Hippocampal formation (tissue), 2 donors: ENCODE measurements around the gene LYL1.
A peak's percentile ranks its signal among the peaks of the same experiment; 100 is the strongest.

Experiments
- DNase-seq, 2 donors: peaks; one replicate each; lab custom pipeline; 2025; lab: John Stamatoyannopoulos, UW

LYL1 gene

DNA sequence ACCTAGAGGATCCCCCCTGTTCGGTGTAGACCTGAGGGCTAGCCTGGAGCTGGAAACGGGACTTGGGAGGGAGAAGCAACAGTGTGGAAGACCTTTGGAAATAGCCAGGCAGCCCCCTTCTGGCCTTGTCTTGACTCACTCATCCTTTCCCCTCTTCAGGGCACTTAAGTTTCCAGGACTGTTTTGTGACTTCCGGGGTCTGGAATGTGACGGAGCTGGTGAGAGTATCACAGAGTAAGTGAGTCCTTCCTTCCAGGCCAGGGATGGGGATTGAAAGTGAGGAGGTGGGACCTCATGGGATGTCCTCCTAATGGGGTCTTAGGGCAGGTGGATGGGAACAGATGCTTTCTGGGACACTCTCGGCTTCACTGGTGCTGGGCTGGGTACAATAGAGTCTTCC, 29.4 kb downstream of the LYL1 start:
- DNase-seq: no peak

DNA sequence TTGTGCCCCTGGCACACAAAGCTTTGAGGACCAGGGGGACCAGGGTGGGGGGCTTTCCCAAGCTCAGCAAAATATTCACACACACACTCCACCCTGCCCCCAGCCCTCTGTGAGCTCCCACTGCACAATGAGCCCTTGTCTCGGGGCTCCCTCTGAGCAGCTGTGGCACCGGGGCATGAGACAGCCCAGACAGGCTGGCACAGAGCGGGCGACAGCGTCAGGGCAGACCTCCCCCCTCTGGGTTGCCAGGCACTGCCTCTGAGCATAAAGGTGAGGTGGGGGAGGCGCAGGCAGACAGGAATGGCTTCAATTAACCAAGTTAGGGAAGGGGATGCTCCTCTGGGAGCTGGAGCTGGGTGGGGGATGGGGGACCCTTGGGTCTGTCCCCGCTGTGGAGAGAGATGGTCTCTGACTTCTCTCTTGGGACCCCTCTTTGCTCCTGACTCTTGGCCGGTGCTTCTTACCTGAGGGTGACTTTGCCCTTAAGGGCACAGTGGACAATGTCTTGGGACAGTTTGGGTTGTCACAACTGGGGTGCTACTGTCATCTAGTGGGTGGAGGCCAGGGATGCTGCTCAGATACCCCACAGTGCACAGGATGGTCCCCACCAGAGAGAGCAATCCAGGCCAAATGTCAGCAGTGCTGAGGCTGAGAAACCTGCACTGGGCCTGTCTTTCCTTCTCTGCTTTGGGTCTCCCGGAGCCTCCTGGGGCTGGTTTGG, 30.3 kb downstream of the LYL1 start:
- DNase-seq: peak; percentile 91 to 93

DNA sequence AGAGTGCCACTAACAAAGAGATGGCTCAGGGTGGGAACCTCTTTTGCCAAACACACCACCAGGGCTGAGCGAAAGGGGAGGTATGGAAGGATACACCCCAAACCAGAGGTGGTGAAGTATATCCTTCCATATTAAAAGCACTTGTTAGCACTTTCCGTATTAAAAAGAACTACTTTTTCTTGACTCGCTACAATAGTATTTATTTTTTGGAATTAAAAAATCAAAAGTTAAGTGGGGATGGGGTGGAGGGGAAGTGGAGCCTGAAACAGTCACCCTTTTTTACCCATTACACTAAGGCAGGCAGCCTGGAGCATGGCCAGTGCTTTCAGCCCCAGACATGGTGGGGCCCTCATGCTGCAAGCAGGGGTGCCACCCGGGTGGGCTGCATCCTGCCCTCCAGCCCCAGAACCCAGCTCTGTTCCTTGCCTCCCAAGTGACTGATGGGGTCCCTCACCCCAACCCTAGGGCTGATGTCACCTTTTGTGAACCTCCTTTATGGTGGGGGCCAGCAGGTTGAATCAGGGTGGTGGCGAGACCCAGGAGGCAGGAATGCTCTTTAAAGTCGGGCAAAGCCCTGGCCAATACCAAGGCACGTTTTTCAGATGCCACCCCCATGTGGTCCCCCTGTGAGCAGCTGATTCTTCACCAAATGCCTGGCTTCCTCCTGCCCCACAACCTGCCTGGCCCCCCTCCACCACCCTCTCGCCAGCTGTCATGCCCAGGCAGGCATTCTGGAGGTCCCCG, 31.0 kb downstream of the LYL1 start:
- DNase-seq: no peak

DNA sequence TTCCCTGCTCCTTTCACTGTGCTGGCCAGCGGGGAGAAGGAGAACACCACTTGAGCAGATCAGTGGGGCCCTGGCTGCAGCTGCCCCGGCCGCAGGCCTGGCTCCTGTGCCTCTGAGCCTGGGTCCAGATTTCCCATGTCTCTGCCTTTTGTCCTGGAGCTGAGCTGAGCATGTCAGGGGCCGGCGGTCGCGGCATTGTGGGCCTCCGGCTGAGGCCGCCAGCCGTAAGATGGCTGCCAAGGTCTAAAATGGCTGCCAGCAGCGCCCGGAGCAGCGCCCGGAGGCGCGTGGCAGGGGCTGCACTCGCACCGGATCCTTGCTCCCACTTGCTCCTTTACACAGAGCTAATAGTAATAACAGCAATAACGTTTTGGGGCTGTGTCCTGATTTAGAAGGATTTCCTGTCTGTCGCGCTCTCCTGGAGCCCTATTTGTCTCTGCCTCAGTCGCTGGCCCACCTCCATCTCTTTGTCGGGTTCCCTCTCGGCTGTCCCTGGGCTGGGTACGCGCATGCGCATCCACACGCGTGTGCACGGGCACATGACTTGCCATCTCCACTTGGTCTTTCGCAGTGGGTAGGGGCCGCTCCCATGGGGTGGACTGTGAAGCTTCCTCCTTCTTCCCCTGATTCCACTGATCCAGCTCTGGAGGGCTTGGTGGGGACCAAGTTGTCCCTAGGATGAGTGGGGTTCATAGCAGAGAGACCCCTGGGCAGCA, 32.1 kb downstream of the LYL1 start:
- DNase-seq: no peak

DNA sequence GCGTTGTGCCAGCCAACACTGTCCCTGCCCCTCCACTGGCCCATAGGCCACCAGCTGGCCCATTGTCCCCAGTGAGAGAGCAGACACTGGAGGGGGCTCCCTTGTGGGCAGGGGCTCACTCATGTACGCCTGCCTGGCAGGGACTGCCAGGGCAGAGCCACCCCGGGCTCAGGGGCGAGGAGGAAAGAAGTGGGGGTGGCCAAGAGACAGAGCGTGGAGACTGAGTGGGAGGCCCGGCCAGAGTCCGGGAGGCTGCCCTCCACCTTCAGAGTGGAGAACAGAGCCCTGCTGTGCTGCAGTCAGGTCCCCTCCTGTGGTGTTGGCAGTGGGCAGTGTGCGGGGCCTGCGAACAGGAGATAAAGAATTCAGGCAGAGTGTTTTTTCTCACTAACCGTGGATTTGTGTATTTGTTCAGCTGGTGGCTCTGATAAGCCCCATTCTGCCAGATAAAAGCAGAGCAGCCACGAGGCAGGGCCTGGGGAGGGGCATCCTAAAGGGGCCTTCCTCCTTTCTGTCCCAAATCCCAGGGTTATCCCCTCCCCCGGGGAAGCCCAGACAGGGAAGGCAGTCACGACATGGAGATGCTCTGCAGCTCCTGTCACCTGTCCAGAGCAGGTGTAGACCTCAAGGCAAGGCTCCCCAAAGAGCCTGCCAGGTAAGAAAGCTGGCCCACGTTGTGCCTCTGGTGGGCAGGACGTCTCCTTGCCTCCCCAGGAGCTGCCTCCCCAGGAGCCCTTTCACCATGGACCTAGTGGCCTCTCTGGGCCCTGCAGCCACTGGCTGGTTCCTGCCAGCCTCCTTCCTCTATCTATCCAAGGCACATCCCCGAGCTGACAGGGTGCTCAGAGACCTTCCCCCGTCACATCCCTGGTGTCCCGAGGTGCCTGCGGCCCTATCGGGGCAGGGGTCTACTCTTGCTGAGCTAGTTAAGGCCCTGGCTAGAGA, 33.0 kb downstream of the LYL1 start:
- DNase-seq: no peak

DNA sequence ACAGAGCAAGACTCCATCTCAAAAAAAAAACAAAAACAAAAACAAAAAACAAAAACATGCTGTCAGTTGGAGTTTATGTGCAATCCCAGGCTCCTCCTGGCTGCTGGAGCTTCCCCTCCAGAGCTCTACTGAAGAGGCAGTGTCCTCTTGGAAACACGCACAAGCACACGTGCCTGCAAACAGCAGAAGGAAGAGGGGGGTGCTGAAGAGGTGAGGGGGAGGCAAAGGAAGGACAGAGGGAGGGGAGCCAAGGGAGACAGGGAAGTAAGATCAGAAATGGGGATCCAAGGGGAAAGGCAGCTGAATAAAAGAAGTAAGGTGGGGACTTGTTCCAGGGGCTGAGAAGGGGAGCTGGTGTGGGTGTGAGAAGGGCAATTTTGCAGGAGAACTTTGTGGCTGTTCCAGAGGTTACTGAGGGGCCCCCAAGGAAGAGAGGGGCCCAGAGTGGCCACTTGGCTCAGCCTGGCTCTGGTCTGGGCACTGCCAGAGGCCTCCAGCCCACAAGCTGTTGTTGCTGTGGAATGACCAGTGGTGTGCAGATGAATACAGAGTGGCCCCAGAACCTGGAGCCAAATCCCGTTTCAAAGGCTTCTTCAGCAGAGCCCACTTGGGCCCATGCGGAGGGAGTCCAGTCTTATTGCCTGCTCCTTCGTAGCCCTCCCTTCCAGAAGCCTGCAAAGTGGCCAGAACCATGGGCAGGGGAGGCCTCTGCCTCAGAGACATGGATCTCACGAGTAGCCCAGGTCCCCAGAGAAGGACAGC, 34.4 kb downstream of the LYL1 start:
- DNase-seq: no peak

DNA sequence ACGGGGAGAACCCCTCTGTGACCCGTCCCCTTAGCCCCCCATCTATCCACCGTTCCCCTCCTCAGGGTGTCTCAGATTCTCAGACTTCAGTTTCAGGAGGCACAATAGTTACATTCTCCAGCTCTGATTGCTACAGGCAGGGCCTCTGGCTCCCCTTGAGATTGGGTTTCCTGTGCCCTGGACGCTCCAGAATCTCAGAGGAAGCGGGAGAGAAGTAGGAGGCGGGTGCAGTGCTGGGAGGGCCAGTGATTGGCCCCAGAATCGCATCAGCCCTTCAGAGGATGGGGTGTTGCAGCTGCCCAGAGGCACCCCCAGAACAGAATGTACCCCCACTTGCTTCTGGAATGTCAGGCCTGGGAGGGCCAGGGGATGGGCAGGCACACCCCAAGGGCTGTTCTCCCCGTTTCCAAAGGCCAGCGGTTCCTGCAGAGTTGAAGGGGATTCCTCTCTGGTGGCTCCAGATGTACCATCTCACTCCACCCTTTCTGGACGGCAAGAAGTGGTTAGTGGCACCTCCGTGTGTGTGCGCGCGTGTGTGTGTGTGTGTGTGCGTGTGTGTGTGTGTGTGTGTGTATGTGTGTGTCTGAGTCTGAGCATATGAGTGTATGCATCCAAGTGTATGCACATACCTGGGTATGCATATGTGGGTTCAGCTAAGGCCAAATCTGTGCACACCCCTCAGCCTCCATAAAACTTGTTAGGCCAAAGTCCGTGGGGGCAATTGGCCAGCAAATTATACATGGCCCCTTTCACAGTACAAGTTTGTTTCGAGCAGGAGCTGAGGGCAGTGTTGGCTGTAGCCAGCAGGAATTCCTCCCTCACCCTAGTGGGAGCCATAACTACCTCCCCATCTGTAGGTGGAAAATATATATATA, 35.5 kb downstream of the LYL1 start:
- DNase-seq: no peak

DNA sequence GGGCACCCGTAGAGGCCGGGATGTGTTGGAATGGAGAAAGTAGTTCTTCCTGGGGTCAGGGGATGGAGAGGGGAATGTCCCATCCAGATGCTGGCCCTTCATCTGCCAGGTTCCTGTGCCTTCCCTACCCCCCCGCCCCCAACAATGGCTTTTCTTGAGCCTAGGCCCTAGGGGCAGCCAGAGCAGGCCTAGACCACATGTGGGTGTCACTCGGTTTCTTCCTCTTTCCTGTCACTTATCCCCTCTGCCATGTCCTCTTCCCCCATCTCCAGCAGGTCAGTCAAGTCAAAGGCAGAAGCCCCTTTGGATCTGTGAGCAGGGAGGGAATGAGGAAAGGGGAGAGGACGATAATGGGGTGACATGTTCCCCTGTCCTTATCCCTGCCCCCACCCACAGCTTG, 36.4 kb downstream of the LYL1 start:
- no peak for DNase-seq

DNA sequence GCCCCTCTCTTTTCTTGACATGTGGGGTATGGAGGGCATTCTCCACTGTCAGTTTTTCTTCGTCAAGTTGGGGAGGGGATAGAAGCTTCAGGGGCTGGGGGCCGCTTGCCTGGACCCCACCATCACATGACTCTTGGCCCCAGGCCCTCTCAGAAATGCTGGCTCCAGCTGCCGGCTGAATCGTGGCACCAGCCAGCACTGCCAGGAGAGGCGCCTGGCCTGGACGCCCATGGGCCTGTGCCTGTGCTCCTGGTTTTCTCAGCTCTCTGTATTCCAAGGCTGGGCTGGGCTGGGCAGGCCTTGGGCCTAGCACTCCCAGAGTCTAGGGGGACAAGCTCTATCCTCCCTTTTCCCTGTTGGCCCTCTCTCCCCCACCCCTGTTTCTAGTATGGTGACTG, 38.6 kb downstream of the LYL1 start:
- DNase-seq: no peak

DNA sequence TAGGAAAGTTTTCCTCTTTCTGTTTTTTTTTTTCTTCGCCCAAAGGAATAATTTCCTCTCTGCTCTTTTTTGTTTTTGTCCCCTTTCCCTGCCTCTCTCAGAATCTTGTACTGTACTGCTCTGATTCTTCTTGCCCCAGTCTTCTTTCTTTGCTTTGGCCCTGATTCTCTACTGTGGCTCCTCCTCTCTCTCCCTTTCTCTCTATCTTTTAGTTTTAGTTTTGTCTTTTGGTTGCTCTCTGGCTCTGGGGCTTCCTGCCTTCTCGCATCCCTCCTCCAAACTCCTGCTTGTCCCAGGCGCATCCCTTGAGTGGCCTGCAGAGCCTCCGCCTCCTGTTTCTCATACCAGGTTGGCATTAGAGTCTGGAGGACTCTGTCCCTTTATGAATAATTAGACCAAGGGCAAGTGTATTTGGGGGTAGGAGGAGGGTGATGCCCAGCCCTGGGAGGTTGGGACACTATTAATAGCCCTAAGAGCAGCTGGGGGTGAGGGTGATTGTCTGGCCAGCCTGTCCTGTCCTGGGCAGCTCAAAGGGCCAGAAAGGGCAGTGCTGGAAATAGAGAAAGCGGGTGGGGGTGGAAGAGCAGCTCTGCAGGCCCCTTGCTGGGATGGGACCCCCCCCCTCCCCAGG, 39.1 kb downstream of the LYL1 start:
- no peak for DNase-seq

DNA sequence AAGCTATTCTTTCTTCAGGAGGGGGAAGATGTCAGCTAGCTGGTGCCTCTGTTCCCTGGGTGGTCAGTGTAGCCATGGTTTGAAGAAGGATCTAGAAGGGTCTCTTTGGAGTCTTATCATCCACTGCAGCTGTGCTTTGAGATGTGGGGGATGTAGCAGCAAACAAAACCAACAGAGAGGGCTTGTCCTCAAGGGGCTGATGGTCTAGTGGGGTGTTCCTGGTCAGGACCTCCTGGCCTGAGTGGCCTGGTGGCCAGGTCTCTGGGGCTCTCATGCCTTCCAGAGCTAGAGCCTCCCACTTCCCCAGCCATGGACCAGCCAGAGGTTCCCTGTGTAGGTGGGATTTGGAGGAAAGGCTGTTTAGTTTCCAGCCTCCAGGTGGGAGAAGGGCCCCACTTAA, 40.3 kb downstream of the LYL1 start:
- no peak for DNase-seq

DNA sequence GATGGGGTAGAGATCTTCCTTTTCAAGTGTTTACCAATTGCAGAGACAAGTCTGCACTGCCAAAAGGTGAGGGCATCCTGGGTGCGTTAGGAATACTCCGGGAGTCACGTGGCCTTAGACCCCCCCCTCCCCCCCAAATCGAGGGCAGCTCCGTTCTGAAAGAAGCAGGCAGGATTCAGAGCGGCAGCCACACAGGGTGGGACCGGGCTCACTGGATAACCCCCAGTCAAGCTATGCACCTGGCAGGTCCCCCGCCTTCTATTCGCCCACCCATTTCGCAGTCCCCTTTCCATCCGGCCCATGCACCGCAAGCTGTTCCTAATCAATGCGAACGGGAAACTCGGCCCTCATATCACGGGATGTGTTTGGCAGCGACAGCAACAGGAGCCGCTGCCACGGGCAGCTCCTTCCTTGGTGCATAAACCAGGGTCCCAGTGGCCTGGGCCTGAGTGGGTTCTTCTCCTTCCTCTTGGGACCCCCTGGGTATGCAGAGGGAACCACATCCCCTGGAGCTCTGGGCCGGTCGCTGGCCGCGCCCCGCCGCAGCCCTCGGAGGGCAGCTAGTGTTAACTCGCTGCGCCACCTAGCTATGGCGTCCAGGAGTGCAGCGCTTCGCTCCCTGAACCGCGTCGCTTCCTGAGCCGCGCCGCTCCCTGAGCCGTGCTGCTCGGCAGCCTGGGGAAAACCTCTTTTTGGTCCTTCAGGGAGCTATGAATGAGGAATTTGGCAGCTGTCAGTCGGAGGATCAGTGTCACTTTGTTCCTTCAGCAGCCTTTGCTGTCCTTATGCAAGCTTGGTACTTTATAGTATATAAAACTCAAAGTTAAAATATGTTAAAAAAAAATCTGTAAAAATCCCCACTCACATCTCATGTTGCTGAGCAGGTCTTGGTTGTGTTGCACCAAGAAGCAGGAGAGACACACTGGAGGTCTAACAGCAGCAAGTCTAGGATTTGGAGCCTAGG, 41.4 kb downstream of the LYL1 start:
- DNase-seq: peak; percentile 79 to 80

DNA sequence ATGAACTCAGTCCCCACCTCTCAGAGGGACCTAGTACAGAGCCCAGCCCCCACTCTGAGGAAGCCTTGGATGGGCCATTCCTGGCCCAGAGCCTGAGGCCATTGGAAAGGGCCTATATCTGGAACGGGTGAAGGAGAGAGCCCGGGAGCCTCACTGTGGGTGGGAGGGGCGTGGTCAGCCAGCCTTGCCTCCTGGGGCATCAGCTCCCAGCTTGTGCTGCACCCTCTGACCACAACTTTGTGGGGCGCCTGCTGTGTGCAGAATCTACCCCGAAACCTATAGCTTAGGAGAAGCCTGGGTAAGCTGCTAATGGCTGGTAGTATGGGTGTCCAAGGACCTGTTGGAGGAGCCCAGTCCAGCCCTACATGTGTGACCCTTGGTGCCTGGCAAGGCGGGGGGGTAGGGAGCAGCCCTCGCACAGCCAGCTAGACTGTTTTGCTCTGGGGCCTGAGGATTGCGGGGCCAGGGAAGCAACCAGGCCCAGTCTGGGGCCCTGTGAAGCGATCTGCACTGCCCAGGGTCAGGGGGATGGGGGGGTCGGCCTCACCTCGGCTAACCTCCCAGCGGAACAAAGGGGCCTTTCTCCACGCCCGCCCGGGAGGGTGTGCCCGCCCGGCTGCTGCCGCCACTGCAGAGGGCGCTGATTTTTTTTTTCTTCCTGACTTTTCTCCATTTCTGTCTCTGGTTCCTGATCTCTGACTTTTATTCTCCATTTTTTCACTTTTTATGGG, 42.3 kb downstream of the LYL1 start:
- DNase-seq: no peak

DNA sequence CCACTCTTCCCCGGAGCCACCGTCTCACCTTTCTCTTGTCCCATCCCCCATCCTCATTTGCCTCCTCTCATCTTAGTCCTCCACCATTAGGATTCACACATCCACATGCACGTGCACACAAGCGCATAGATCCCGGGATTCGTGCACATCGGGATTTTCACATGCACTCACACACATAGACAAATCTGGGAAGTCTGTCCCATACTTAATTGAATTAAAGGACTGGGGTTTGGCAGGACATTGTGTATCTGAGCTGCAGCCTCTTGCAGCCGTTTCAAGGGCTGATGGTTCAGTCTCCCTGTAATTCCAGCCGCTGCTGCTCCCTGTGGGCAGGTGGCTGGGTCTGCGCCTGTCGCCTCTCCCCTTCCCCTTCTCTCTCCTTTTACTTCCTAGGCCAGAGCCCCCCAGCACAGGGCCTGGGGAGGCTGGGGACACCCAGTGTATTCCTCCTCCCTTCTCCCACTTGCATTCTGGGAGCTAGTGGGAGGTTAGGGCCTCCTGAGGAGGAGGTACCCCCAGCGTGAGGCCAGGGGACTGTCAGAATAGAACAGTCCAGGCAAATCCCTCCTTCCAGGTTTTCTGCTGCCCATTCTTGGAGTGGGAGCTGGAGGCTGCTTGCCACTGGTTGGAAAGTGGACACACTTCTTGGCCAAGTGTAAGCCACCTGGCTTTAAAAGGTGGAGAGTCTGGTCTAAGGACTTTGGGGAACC, 43.6 kb downstream of the LYL1 start:
- DNase-seq: no peak

DNA sequence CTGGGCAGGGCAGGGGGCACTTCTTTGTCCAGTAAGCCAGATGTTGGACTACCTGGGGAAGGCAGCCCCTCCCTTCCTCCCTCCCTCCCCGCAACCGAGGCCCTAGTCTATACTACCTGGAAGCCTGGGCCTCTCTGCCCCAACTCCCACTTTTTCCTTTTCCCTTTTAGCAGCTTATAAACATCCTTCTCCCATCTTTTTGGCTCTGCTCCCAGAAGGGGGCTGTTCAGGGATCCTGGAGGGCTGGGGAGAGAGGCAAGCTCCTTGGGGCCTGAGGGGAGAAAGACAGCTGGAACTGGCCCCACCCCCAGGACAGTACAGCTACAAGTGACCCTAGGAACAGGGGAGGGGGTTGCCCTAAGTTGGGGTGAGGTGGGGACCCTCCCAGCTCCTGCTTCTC, 44.9 kb downstream of the LYL1 start:
- DNase-seq: no peak

DNA sequence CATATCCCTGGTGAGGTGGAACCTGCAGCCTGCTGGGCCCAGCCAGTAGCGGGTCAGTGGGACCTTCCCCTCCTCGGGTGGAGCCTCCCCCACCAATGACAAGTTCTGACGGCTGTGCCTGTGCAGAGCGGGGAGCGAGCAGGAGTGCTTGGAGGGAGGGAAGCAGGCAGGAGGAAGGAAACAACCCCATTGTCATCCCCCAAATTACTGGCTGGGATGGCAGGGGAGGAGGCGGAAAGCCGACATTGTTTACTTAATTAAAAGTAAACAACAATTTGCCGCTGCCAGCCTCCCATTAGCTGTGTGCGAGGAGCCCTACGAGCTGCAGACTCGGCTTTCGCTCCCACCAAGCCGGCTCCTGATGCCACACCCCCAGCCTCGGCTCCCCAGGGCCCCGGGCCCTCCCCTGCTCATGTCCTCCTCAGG, 45.5 kb downstream of the LYL1 start:
- no peak for DNase-seq

DNA sequence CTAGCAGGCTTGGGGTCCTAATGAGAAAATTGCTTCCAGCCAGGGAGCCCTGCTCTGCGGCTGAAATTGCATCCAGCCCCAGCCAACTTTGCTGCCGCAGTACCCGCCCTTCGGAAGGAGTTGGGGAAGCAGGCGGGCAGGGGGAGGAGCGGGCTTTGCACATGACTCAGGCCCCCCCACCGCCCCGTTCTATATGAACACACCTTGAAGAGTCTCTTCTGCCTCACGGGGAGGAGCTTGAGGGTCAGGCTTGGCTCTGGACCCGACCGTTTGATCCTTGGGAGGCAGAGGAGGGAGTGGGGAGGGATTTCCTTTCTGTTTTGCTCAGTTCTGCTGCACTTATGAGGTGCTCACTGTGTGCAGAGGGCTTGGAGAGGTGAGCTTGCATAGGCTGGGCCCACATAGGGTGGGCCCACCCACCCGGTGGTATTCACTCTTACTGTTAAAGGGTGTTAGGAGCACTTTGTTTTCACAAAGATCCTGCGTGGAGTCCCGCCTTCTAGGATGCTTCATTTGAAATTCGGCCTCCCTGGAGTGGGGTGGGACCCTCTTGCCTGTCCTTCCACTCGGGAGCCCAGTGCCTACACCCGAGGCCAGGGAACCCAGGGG, 46.5 kb downstream of the LYL1 start:
- DNase-seq: no peak
